ENCODE results near the gene GABARAPL2.

GRCh38 chr16:75572864-75573542, 6.8 kb downstream of the GABARAPL2 start:
- TF ChIP-seq PATZ1 (CRISPR knock-in tag; IDR thresholded peaks at IDR 0.05; ENCODE audit: borderline replicate concordance) (no peak), ZFP3 (CRISPR knock-in tag; IDR thresholded peaks at IDR 0.05) (no peak)
